ENCODE results near the gene PLCL1. TPM values are rescaled to one million over a fixed set of nuclear protein-coding genes. Genes with fewer than 3 reads are reported as not detected.

Gene PLCL1
- total RNA-seq, 1 donor from 2014 or later: 78.6 TPM

DNA sequence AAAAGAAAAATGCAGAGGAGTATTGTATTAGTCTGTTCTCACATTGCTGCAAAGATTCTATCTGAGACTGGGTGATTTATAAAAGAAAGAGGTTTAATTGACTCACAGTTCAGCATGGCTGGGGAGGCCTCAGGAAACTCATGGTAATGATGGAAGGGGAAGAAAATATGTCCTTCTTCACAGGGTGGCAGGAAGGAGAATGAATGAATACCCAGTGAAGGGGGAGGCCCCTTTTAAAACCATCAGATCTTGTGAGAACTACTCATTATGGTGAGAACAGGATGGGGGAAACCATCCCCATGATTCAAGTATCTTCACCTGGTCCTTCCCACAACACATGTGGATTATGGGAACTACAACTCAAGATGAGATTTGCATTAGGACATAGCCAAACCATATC lies 9.1 kb upstream of the PLCL1 start:
- DNase-seq: no peak
- Histone ChIP-seq H3K36me3 (no peaks in the 10 kb centered on the region), H3K27me3 (ENCODE audit: low read depth) (no peaks in the 10 kb centered on the region), H3K9me3 (replicated peaks) (no peaks in the 10 kb centered on the region), H3K27ac (replicated peaks) (no peak overlapping the region), H3K4me1 (peaks cover 30% of the 10 kb centered on the region), H3K4me3 (no peak overlapping the region)
- TF ChIP-seq, protein P1, sequence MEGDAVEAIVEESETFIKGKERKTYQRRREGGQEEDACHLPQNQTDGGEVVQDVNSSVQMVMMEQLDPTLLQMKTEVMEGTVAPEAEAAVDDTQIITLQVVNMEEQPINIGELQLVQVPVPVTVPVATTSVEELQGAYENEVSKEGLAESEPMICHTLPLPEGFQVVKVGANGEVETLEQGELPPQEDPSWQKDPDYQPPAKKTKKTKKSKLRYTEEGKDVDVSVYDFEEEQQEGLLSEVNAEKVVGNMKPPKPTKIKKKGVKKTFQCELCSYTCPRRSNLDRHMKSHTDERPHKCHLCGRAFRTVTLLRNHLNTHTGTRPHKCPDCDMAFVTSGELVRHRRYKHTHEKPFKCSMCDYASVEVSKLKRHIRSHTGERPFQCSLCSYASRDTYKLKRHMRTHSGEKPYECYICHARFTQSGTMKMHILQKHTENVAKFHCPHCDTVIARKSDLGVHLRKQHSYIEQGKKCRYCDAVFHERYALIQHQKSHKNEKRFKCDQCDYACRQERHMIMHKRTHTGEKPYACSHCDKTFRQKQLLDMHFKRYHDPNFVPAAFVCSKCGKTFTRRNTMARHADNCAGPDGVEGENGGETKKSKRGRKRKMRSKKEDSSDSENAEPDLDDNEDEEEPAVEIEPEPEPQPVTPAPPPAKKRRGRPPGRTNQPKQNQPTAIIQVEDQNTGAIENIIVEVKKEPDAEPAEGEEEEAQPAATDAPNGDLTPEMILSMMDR (IDR thresholded peaks at IDR 0.05; ENCODE audit: borderline replicate concordance): no peak
- intact Hi-C loops (cut with micrococcal nuclease): no loop called here

- TF ChIP-seq, protein P1 (IDR thresholded peaks at IDR 0.05; ENCODE audit: borderline replicate concordance): no peak
- Histone ChIP-seq H3K9me3 (replicated peaks) (no peaks in the 10 kb centered on the region), H3K27me3 (ENCODE audit: low read depth) (no peaks in the 10 kb centered on the region), H3K36me3 (no peaks in the 10 kb centered on the region), H3K4me3 (no peak overlapping the region), H3K27ac (replicated peaks) (no peak overlapping the region), H3K4me1 (peaks cover 52% of the 10 kb centered on the region)
- DNase-seq: no peak
- intact Hi-C loops (cut with micrococcal nuclease): no loop called here
These were observed 6.2 kb upstream of the PLCL1 start for GRCh38 chr2:197798187-197798586.

DNA sequence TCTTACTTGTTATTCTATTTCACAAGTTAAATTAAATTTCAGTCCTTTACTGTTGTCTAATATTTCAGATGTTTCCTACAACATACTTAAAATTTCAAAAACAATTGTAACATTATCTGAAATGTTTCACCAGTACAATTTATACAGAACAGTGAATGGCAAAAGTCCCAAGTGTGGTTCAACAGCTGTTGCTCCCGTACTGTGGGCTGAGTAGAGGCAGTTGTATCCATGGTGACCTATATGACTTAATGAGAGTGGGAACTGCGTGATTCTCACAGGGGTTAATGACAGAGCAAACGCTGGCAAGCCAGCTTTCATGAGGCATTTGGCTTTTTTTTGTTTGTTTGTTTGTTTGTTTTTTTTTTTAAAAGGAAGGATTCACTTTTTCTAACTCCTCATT lies 5.3 kb upstream of the PLCL1 start:
- Histone ChIP-seq H3K27ac (replicated peaks) (no peak overlapping the region), H3K36me3 (no peaks in the 10 kb centered on the region), H3K4me1 (peaks cover 55% of the 10 kb centered on the region), H3K4me3 (no peak overlapping the region), H3K9me3 (replicated peaks) (no peaks in the 10 kb centered on the region), H3K27me3 (ENCODE audit: low read depth) (no peaks in the 10 kb centered on the region)
- intact Hi-C loops (cut with micrococcal nuclease): no loop called here
- TF ChIP-seq, protein P1 (IDR thresholded peaks at IDR 0.05; ENCODE audit: borderline replicate concordance): no peak
- DNase-seq: no peak

DNA sequence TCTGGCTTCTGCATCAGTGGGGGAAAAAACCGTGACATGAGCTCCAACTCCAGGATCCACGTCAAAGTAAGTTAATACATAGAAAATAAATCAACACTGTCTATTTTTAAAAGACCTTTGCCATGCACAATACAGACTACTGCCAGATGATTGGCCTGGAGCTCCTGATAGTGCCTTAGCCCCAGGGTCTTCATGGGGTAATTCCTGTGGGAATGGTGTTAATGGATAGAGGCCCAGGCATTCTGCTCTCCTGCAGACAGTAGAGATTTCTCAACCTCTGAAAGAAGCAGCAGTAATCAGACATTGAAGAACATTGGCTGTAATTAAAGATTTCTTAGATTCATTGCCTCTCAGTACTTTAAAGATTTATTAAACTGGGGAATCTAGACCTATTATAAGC lies 4.3 kb upstream of the PLCL1 start:
- peaks cover 60% of the 10 kb centered on the region for H3K4me1 ChIP-seq
- intact Hi-C loops (cut with micrococcal nuclease): loop anchor here (5.0 to 10.0 kb wide), 3 partner anchors 257 to 495 kb away; no protein-coding TSS in a partner anchor
- H3K36me3 ChIP-seq: no peaks in the 10 kb centered on the region
- DNase-seq: no peak
- TF ChIP-seq, protein P1 (IDR thresholded peaks at IDR 0.05; ENCODE audit: borderline replicate concordance): no peak
- H3K9me3 ChIP-seq (replicated peaks): no peaks in the 10 kb centered on the region
- no peak overlapping the region for H3K4me3 ChIP-seq
- no peak overlapping the region for H3K27ac ChIP-seq (replicated peaks)
- no peaks in the 10 kb centered on the region for H3K27me3 ChIP-seq (ENCODE audit: low read depth)

DNA sequence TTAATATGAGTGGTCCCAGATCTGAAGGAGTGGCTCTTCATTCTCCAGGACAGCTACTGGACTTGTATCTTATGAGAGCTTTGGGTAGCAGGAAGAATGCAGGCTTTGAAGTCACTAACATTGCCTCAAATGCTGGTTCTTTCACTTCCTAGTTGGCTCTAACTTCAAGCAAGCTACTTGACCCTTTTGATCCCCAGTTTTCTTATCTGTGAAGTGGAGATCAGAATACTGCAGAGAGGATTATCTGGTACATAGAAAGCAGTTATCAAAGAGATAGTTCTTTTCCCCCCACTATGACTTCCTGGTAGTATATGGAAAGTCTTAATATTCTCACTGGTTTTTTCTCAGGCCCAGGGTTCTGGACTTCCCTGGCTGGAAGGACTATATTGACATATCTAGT lies 3.4 kb upstream of the PLCL1 start:
- TF ChIP-seq, protein P1 (IDR thresholded peaks at IDR 0.05; ENCODE audit: borderline replicate concordance): no peak
- H3K9me3 ChIP-seq (replicated peaks): no peaks in the 10 kb centered on the region
- no peak for DNase-seq
- intact Hi-C loops (cut with micrococcal nuclease): loop anchor here (5.0 to 10.0 kb wide), 3 partner anchors 256 to 494 kb away; no protein-coding TSS in a partner anchor
- peaks cover 69% of the 10 kb centered on the region for H3K4me1 ChIP-seq
- H3K36me3 ChIP-seq: no peaks in the 10 kb centered on the region
- no peak overlapping the region for H3K4me3 ChIP-seq
- no peaks in the 10 kb centered on the region for H3K27me3 ChIP-seq (ENCODE audit: low read depth)
- no peak overlapping the region for H3K27ac ChIP-seq (replicated peaks)

All from left ventricle myocardium inferior (tissue), 1 donor.